ENCODE results near the gene SFN. TPM values are rescaled to one million over a fixed set of nuclear protein-coding genes. Genes with fewer than 3 reads are reported as not detected.

Gene SFN
- under 1 TPM; 0.38 to 0.47 TPM for total RNA-seq
- polyA plus RNA-seq = not detected
- 0 to 1.0 (median 0.47) reads per million in 6 experiments for total RNA-seq

DNA sequence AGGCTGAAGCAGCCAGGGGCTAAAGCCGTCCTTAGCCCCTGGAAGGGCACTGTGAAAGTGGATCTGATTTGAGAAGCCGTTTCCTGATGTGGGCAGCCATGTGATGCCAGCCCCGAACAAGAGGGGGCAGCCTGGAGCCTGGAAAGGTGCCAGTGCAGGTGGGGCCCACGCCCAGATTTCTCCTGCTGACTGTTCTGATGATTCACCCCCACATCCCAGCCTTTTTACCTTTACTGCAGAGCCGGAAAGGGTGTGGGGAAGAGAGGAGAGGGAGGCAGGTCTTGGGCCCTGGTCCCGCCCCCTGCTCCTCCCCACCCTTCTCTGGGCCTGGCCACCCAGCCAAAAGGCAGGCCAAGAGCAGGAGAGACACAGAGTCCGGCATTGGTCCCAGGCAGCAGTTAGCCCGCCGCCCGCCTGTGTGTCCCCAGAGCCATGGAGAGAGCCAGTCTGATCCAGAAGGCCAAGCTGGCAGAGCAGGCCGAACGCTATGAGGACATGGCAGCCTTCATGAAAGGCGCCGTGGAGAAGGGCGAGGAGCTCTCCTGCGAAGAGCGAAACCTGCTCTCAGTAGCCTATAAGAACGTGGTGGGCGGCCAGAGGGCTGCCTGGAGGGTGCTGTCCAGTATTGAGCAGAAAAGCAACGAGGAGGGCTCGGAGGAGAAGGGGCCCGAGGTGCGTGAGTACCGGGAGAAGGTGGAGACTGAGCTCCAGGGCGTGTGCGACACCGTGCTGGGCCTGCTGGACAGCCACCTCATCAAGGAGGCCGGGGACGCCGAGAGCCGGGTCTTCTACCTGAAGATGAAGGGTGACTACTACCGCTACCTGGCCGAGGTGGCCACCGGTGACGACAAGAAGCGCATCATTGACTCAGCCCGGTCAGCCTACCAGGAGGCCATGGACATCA, at the start of gene SFN:
SFN (plus strand) TSS at position 369 of the 904 bp plus-strand sequence; CDS start at position 433, 64 bp downstream.
- no peaks in the 10 kb centered on the region for H3K36me3 Mint-ChIP-seq
- H3K27ac Mint-ChIP-seq = peak within 1 kb of the TSS in 8 of 10 donors; percentile 24 to 95 (median 78)
- no peaks in the 10 kb centered on the region for H3K27me3 Mint-ChIP-seq
- DNase-seq (peak in 5 of 10 donors; percentile 11 to 28 (median 20)), ATAC-seq (no peak)
- peak within 1 kb of the TSS; percentile 87 to 100 (median 98) for H3K4me3 Mint-ChIP-seq
- POLR2A ChIA-PET = interaction anchor here (0.5 to 2.0 kb wide), 5 partner anchors 7 to 323 kb away, joined by 3 to 6 read pairs (median 3); partner anchors contain the start of gene GPN2
- peaks cover 10 to 29% (median 24%) of the 10 kb centered on the region in 4 donors for H3K4me1 Mint-ChIP-seq
- H3K9me3 Mint-ChIP-seq = no peaks in the 10 kb centered on the region

DNA sequence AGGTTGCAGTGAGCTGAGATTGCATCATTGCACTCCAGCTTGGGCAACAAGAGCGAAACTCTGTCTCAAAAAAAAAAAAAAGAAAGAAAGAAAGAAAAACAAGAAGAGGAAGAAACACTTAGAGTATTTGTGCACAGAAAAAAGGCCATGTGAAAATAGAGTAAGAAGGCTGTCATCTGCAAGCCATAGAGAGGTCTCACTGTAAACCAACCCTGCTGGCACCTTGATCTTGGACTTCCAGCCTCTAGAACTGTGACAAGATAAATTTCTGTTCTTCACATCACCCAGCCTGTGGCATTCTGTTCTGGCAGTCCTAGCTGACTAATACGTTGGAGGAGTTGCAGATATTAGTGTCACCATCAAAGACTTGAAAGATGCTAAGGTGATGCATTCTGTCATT, 48.6 kb upstream of the SFN start:
- no peaks in the 10 kb centered on the region for H3K9me3 Mint-ChIP-seq
- POLR2A ChIA-PET = no interaction called here

DNA sequence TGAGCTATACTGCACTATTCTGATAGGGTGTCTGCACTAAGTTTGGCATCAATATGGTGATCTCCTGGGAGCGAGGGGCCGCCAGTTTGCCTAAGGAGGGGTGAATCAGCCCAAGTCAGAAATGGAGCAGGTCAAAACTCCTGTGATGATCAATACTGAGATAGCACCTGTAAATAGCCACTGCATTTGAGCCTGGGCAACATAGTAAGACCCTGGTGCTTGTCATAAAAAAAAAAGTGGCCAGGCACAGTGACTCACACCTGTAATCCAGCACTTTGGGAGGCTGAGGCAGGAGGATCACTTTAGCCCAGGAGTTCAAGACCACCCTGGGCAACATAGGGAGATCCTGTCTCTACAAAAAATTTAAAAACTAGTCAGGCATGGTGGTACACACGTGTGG, 48.1 kb upstream of the SFN start:
- Mint-ChIP-seq H3K4me3 (no peak overlapping the region), H3K9me3 (no peaks in the 10 kb centered on the region), H3K36me3 (no peaks in the 10 kb centered on the region), H3K4me1 (peaks cover 0 to 17% (median 9%) of the 10 kb centered on the region in 4 donors), H3K27ac (no peak overlapping the region), H3K27me3 (no peaks in the 10 kb centered on the region)
- no peak for ATAC-seq
- POLR2A ChIA-PET = interaction anchor here (0.7 kb wide), 1 partner anchor 164 kb away, joined by 4 read pairs; no protein-coding TSS in a partner anchor
- no peak for DNase-seq

More for the DNA sequence above, 48.6 kb upstream of the SFN start:
- Mint-ChIP-seq H3K4me1 (peaks cover 0 to 16% (median 9%) of the 10 kb centered on the region in 4 donors), H3K27me3 (no peaks in the 10 kb centered on the region), H3K4me3 (no peak overlapping the region), H3K27ac (no peak overlapping the region), H3K36me3 (no peaks in the 10 kb centered on the region)
- ATAC-seq (no peak), DNase-seq (no peak)

DNA sequence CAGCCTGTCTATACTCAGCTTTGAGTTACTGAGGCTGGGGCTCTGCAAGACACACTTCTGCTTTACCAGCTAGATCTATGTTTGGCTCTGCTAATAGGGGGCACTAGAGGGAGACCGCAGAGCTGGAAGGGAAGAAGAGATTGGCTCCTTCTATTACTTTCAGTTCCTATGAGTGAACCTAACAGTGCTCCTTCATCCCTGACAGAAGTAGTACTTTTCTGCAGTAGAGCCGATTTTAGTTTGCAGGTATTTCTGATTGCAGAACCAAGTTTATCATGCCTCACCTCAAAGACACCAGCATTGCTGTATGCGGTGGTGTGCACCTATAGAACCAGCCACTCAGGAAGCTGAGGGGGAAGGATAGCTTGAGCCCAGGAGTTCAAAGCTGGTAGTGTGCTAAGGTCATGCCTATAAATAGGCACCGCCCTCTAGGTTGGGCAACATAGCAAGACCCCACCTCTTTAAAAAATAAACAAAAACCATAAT, 42.1 kb upstream of the SFN start:
- DNase-seq (peak in 9 of 10 donors; percentile 26 to 68 (median 46)), ATAC-seq (peak; percentile 97 to 98)
- Mint-ChIP-seq H3K27me3 (no peaks in the 10 kb centered on the region), H3K36me3 (no peaks in the 10 kb centered on the region), H3K4me3 (peak overlapping the region; percentile 71 to 92 (median 83)), H3K4me1 (peaks cover 9 to 37% (median 28%) of the 10 kb centered on the region in 4 donors), H3K9me3 (no peaks in the 10 kb centered on the region), H3K27ac (peak overlapping the region; percentile 74 to 96 (median 92))
- POLR2A ChIA-PET = interaction anchor here (1.0 to 2.1 kb wide), 11 partner anchors 8 to 128 kb away, joined by 3 to 28 read pairs (median 4); partner anchors contain the start of genes GPATCH3, GPN2 and PIGV

DNA sequence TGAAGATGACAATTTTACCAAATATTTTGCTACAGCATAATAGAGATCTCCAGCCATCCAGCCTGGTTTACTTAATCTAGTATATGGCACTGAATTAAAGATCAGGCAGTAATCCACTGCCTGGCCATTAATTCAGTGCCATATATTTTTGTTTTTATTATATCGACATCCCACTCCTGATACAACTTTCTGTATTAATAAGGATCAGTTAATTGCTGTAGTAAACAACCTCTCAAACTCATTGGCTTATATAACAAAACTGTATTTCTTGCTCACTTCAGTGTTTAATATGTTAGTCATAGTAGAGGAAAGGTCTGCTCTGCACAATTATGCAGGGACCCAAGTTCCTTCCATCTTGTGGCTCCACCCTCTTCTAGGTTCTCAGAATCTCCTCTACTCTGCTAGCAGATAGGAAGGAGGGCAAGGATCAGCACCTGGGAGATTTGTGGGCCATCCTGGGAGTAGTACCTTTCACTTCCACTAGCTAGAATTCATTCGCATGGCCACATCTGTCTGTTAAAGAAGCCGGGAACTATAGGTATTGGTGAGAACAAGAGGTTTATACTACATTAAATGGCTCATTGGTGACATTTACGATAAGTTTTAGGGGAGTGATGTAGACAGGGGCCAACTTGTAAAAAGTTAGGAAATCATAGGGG, 40.1 kb upstream of the SFN start:
- ATAC-seq = no peak
- Mint-ChIP-seq H3K27ac (peak overlapping the region in 7 of 10 donors; percentile 14 to 84 (median 73)), H3K36me3 (no peaks in the 10 kb centered on the region), H3K4me3 (peak overlapping the region in 2 of 10 donors; percentile 45 to 56), H3K9me3 (no peaks in the 10 kb centered on the region), H3K27me3 (no peaks in the 10 kb centered on the region), H3K4me1 (peaks cover 15 to 45% (median 38%) of the 10 kb centered on the region in 4 donors)
- no peak for DNase-seq
- POLR2A ChIA-PET = interaction anchor here (0.7 to 1.0 kb wide), 4 partner anchors 11 to 146 kb away, joined by 4 to 6 read pairs (median 5); partner anchors contain the start of gene GPN2

DNA sequence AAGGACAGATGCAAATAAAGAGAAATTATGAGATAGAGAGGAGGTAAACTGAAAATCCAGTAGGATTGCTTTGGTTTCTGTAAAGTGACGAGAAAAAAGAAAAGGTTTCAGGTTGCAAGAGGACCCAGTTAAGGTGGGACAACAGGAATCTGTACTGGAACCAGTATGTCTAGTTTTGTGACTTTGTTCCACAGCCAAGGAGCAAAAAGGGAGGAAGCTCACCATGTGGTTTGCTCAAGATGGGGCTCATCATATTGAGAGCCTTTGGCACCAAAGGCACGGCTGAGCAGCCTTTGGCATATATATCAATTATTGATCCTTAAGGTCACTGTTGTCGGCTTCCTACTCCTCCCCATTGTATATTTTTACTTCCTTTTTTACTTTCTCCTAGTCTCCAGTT, 38.2 kb upstream of the SFN start:
- Mint-ChIP-seq H3K9me3 (no peaks in the 10 kb centered on the region), H3K27me3 (no peaks in the 10 kb centered on the region), H3K36me3 (peaks cover 0 to 3% (median 0%) of the 10 kb centered on the region in 3 donors), H3K4me1 (peaks cover 30 to 62% (median 55%) of the 10 kb centered on the region in 4 donors), H3K4me3 (peak overlapping the region in 4 of 10 donors; percentile 0 to 97 (median 90)), H3K27ac (peak overlapping the region; percentile 24 to 97 (median 96))
- ATAC-seq = no peak
- POLR2A ChIA-PET = interaction anchor here (0.6 to 1.2 kb wide), 2 partner anchors 9 to 44 kb away, joined by 3 to 9 read pairs; no protein-coding TSS in a partner anchor
- no peak for DNase-seq

DNA sequence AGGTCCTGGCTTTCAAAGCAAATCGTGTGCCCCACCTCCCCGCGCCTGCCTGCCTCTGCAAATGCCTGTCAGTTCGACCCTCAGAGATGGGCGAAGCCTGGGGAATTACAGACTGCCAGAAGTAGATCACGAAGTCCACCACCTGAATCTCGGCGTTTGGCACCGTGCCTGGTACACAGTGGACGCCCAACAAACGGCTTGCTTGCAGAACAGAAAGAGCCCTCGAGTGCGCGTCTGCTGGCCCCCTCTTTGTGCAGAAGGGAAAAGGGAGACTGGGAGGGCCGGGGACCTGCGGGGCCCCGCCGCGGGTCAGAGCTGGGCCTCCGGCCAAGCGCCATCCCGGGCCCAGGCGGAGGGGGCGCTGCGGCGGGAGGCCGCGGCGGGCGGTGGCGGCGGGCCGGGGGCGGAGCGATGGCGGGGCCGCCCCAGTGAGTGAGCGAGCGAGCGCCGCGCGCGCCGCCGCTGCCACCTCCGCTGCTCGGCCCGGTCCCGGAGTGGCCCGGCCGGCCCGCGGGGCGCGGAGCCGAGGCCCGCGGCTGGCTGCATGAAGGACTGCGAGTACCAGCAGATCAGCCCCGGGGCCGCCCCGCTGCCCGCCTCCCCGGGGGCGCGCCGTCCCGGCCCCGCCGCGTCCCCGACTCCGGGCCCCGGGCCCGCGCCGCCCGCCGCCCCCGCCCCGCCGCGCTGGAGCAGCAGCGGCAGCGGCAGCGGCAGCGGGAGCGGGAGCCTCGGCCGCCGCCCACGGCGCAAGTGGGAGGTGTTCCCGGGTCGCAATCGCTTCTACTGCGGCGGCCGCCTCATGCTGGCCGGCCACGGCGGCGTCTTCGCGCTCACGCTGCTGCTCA, 36.5 kb upstream of the SFN start, which contains the start of gene ZDHHC18:
ZDHHC18 (plus strand) TSS at position 428 of the 845 bp plus-strand sequence; CDS start at position 545, 117 bp downstream.
- POLR2A ChIA-PET = interaction anchor here (1.0 to 1.1 kb wide), 2 partner anchors 16 to 64 kb away, joined by 4 to 5 read pairs; partner anchors contain the start of gene GPN2
- peaks cover 35 to 66% (median 62%) of the 10 kb centered on the region in 4 donors for H3K4me1 Mint-ChIP-seq

DNA sequence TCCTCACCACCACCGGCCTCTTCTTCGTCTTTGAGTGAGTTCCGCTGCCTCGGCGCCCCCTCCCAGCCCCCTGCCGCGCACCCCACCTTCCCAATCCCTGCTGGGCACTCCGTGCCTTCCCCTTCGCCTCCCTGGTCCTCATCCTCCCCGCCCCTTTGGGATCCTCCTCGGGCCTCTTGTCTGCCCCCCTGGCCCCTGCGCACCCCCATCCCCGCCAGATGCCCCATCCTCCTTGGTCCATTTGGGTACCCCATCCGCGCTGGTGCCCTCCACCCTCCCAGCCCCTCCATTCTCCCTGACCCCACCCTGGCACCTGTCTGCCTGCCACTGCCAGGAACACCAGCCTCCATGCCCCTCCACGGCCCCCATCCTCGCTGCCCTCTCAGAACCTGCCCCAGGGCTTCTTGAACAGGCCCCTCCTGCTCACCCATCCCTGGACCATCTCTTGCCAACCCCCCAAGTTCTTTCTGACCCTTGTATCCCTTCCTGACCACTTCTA, 35.8 kb upstream of the SFN start:
- H3K36me3 Mint-ChIP-seq = peaks cover 0 to 8% (median 0%) of the 10 kb centered on the region in 3 donors
- peak overlapping the region; percentile 84 to 100 (median 97) for H3K27ac Mint-ChIP-seq
- no peak for ATAC-seq
- POLR2A ChIA-PET = interaction anchor here (0.7 to 1.1 kb wide), 2 partner anchors 63 to 279 kb away, joined by 3 to 4 read pairs; partner anchors contain the start of gene GPN2
- peaks cover 40 to 72% (median 68%) of the 10 kb centered on the region in 4 donors for H3K4me1 Mint-ChIP-seq
- DNase-seq = no peak
- no peaks in the 10 kb centered on the region for H3K9me3 Mint-ChIP-seq
- no peaks in the 10 kb centered on the region for H3K27me3 Mint-ChIP-seq
- H3K4me3 Mint-ChIP-seq = peak overlapping the region; percentile 91 to 96 (median 94)

More for the DNA sequence above, 36.5 kb upstream of the SFN start, which contains the start of gene ZDHHC18:
- peak; percentile 48 to 80 (median 74) for DNase-seq
- H3K9me3 Mint-ChIP-seq = no peaks in the 10 kb centered on the region
- H3K27me3 Mint-ChIP-seq = no peaks in the 10 kb centered on the region
- peaks cover 0 to 7% (median 0%) of the 10 kb centered on the region in 3 donors for H3K36me3 Mint-ChIP-seq
- H3K27ac Mint-ChIP-seq = peak within 1 kb of the TSS; percentile 93 to 100 (median 97)
- ATAC-seq = peak; percentile 88 to 89
- H3K4me3 Mint-ChIP-seq = peak within 1 kb of the TSS; percentile 91 to 97 (median 94)

DNA sequence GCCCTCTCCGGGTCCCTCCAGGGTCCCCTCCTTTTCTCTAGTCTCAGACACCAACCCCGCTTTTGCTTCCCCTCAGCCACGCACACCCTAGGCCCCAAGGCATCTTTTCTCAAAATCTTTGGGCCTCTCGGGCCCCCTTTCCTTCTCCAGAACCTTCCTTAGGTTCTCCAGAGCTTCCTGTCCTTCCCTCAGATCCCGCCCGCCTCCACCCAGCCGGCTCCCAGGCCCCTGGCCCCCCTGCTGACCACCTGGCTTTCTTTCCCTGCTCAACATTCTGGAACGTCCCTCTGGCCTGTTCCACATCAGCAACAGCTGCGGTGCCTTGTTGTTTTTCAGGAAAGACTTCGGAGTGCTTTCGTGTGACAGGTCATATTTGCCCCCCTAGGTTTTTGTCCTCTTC, 35.3 kb upstream of the SFN start:
- Mint-ChIP-seq H3K9me3 (no peaks in the 10 kb centered on the region), H3K27ac (peak overlapping the region; percentile 84 to 100 (median 97)), H3K27me3 (no peaks in the 10 kb centered on the region), H3K36me3 (peaks cover 0 to 13% (median 0%) of the 10 kb centered on the region in 3 donors), H3K4me3 (peak overlapping the region; percentile 91 to 96 (median 94)), H3K4me1 (peaks cover 45 to 75% (median 72%) of the 10 kb centered on the region in 4 donors)
- POLR2A ChIA-PET = interaction anchor here (0.7 to 0.9 kb wide), 2 partner anchors 10 to 280 kb away, joined by 3 read pairs; no protein-coding TSS in a partner anchor
- DNase-seq (no peak), ATAC-seq (no peak)

DNA sequence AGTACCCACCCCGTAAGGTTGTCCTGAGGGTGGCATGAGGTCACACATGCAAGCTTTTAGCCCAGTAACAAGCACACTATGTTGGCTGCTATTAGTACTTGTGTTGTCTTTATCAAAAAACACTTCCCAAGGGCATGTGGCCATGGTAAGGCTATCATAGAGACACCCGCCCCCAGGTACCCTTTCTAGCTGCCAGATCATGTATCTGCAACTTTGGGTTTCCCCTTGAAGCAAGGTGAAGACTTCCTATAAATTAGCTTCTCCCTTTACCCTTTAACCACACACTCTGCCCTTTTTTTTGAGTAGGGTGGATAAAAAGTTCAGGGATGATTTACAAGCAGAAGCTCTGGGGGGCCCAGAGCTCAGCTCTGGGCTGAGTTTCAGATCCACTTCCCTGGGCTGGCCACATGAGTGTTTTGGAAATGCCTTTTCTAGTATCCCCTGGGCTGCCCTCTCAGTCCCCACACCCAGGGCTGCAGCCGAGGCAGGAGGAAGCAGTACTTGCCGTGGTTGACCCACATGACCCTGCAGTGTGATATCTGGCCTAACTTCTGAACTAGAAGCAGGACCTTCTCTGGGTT, 34.4 kb upstream of the SFN start:
- peak in 1 of 10 donors; percentile 33 for DNase-seq
- H3K36me3 Mint-ChIP-seq = peaks cover 0 to 19% (median 0%) of the 10 kb centered on the region in 3 donors

More for the DNA sequence above, 34.4 kb upstream of the SFN start:
- Mint-ChIP-seq H3K9me3 (no peaks in the 10 kb centered on the region), H3K27me3 (peaks cover 0 to under 1% (median 0%) of the 10 kb centered on the region in 5 donors), H3K4me3 (peak overlapping the region; percentile 91 to 96 (median 94)), H3K27ac (peak overlapping the region; percentile 84 to 100 (median 98)), H3K4me1 (peaks cover 50 to 76% (median 74%) of the 10 kb centered on the region in 4 donors)
- POLR2A ChIA-PET = interaction anchor here (0.9 kb wide), 3 partner anchors 9 to 136 kb away, joined by 3 to 4 read pairs (median 3); no protein-coding TSS in a partner anchor
- ATAC-seq = no peak
